H1 (cell line): ENCODE results near the gene CCDC136. TPM values are rescaled to one million over a fixed set of nuclear protein-coding genes. Genes with fewer than 3 reads are reported as not detected.

ENCODE experiments used
- CTCF ChIA-PET: fragments of 300-600 bp; sonication (Branson Sonifier 250); formaldehyde crosslinking; loops from one replicate; lab custom pipeline; 2021; ENCODE audit not compliant: partially characterized antibody; lab: Charles Lee
- POLR2A ChIA-PET: fragments of 300-600 bp; sonication (Branson Sonifier 250); formaldehyde crosslinking; loops from one replicate; lab custom pipeline; 2021; ENCODE audit warnings: inconsistent platforms; ENCODE audit not compliant: partially characterized antibody; lab: Charles Lee
- DNase-seq, 2 experiments: peaks; one replicate each; pipeline versions ENCODE4 v3.0.0 to v3.0.0-alpha.2; 2010 to 2022; ENCODE audit warnings: low spot score in 2 of 2, low read depth in 1 of 2, mixed read lengths in 1 of 2
- FAIRE-seq: peaks from 2 replicates; lab custom pipeline; 2011; peaks lifted over from hg19 to GRCh38; lab: Jason Lieb, UNC
- H2AFZ ChIP-seq: 2 replicates; pipeline ENCODE4 v1.8.1; 2012; ENCODE audit warnings: low read length, inconsistent platforms
- H2AK5ac ChIP-seq: 2 replicates; pipeline ENCODE4 v1.6.1; 2013; ENCODE audit warnings: low read depth, low read length
- H2BK120ac ChIP-seq: replicated peaks from 2 replicates; pipeline ENCODE3; 2013; ENCODE audit warnings: low read depth, low read length, inconsistent platforms
- H2BK12ac ChIP-seq: 2 replicates; pipeline ENCODE4 v1.6.1; 2013; ENCODE audit warnings: low read depth, low read length
- H2BK15ac ChIP-seq: 2 replicates; pipeline ENCODE4 v1.6.1; 2013; ENCODE audit warnings: low read length
- H2BK20ac ChIP-seq: 2 replicates; pipeline ENCODE4 v1.6.1; 2013; ENCODE audit warnings: low read length
- H2BK5ac ChIP-seq: 2 replicates; pipeline ENCODE4 v1.6.1; 2013; ENCODE audit warnings: low read depth, low read length
- H3K14ac ChIP-seq: 2 replicates; pipeline ENCODE4 v1.6.1; 2013; ENCODE audit warnings: inconsistent platforms; ENCODE audit not compliant: insufficient read length
- H3K18ac ChIP-seq: 2 replicates; pipeline ENCODE4 v1.6.1; 2013; ENCODE audit warnings: low read length; ENCODE audit errors: extremely low read depth
- H3K23ac ChIP-seq: 2 replicates; pipeline ENCODE4 v1.6.1; 2013; ENCODE audit warnings: inconsistent platforms; ENCODE audit not compliant: insufficient read length
- H3K23me2 ChIP-seq: 2 replicates; pipeline ENCODE4 v1.6.1; 2013; ENCODE audit warnings: low read depth, low read length
- H3K27ac ChIP-seq: 2 replicates; pipeline ENCODE4 v1.6.1; 2011; ENCODE audit warnings: low read depth, low read length, inconsistent platforms
- H3K27me3 ChIP-seq, 4 experiments: replicated peaks in 1 of 4; 1 replicate in 1 of 4; 2 replicates in 3 of 4; pipeline versions ENCODE4 v1.6.1 to v1.8.1; 2011 to 2013; ENCODE audit warnings: low read length in 3 of 4, mild to moderate bottlenecking in 3 of 4, inconsistent platforms in 2 of 4, mixed read lengths in 2 of 4, moderate library complexity in 1 of 4; ENCODE audit not compliant: control insufficient read depth in 3 of 4, insufficient read depth in 3 of 4; ENCODE audit errors: extremely low read depth in 1 of 4
- H3K36me3 ChIP-seq, 4 experiments: 2 replicates each; pipeline versions ENCODE4 v1.6.1 to v1.8.1; 2011 to 2013; ENCODE audit warnings: mild to moderate bottlenecking in 4 of 4, low read length in 3 of 4, moderate library complexity in 2 of 4, control low read depth in 1 of 4, inconsistent platforms in 1 of 4; ENCODE audit not compliant: insufficient read depth in 4 of 4, control insufficient read depth in 2 of 4
- H3K4ac ChIP-seq: replicated peaks from 2 replicates; pipeline ENCODE3; 2013; ENCODE audit warnings: low read length, low read depth, mixed read lengths, inconsistent platforms; ENCODE audit not compliant: insufficient read length
- H3K4me1 ChIP-seq, 4 experiments: replicated peaks in 1 of 4; 1 replicate in 1 of 4; 2 replicates in 3 of 4; pipeline versions ENCODE4 v1.6.1 to v1.8.1; 2011 to 2013; ENCODE audit warnings: low read length in 3 of 4, inconsistent platforms in 2 of 4, mixed read lengths in 1 of 4; ENCODE audit not compliant: insufficient read depth in 4 of 4, control insufficient read depth in 3 of 4
- H3K4me2 ChIP-seq, 2 experiments: 2 replicates each; pipeline versions ENCODE4 v1.6.1 to v1.8.1; 2011 to 2013; ENCODE audit warnings: low read depth in 2 of 2, low read length in 2 of 2, control low read depth in 1 of 2, inconsistent platforms in 1 of 2, mild to moderate bottlenecking in 1 of 2; ENCODE audit not compliant: insufficient read depth in 1 of 2
- H3K4me3 ChIP-seq, 4 experiments: fragments of 200-600, 300-600 bp in 1 of 4; sonication (generic), shearing (Covaris generic), sonication (Bioruptor Twin) in 1 of 4; 2 replicates each; pipeline versions ENCODE4 v1.5.1 to v1.8.1; 2011 to 2016; ENCODE audit warnings: low read length in 4 of 4, low read depth in 3 of 4, control low read depth in 2 of 4, inconsistent platforms in 2 of 4, mild to moderate bottlenecking in 2 of 4, mixed read lengths in 1 of 4, moderate library complexity in 1 of 4; ENCODE audit not compliant: insufficient read depth in 2 of 4; ENCODE audit errors: extremely low read depth in 1 of 4
- H3K56ac ChIP-seq: replicated peaks from 2 replicates; pipeline ENCODE3; 2013; ENCODE audit warnings: low read depth, mild to moderate bottlenecking, mixed read lengths, low read length, inconsistent platforms; ENCODE audit not compliant: insufficient read length
- H3K79me1 ChIP-seq: 2 replicates; pipeline ENCODE4 v1.6.1; 2013; ENCODE audit warnings: low read depth, low read length, control low read depth
- H3K79me2 ChIP-seq, 2 experiments: 2 replicates each; pipeline versions ENCODE4 v1.6.1 to v1.8.1; 2012 to 2013; ENCODE audit warnings: low read length in 2 of 2, mild to moderate bottlenecking in 2 of 2, inconsistent platforms in 1 of 2; ENCODE audit not compliant: insufficient read depth in 2 of 2, control insufficient read depth in 1 of 2
- H3K9ac ChIP-seq, 4 experiments: replicated peaks in 1 of 4; 1 replicate in 1 of 4; 2 replicates in 3 of 4; pipeline versions ENCODE4 v1.6.1 to v1.8.1; 2011 to 2013; ENCODE audit warnings: low read depth in 3 of 4, low read length in 3 of 4, control low read depth in 2 of 4, mild to moderate bottlenecking in 2 of 4, moderate library complexity in 2 of 4, inconsistent platforms in 1 of 4; ENCODE audit errors: extremely low read depth in 1 of 4
- H3K9me3 ChIP-seq, 2 experiments: 2 replicates each; pipeline versions ENCODE4 v1.6.1 to v1.8.1; 2012 to 2013; ENCODE audit warnings: mild to moderate bottlenecking in 2 of 2, moderate library complexity in 2 of 2, control low read depth in 1 of 2, inconsistent platforms in 1 of 2, low read depth in 1 of 2, low read length in 1 of 2, mixed read lengths in 1 of 2; ENCODE audit not compliant: insufficient read depth in 2 of 2
- H4K20me1 ChIP-seq, 2 experiments: replicated peaks in 1 of 2; 2 replicates each; pipeline versions ENCODE3 to v1.8.1; 2011 to 2013; ENCODE audit warnings: inconsistent platforms in 2 of 2, low read length in 2 of 2, mild to moderate bottlenecking in 1 of 2; ENCODE audit not compliant: insufficient read depth in 2 of 2, control insufficient read depth in 1 of 2
- H4K5ac ChIP-seq: 2 replicates; pipeline ENCODE4 v1.6.1; 2013; ENCODE audit warnings: low read length, low read depth, mixed read lengths, inconsistent platforms; ENCODE audit not compliant: insufficient read length
- H4K8ac ChIP-seq: 2 replicates; pipeline ENCODE4 v1.8.0; 2013; ENCODE audit warnings: mild to moderate bottlenecking, moderate library complexity, low read length, inconsistent platforms; ENCODE audit not compliant: insufficient read depth; ENCODE audit errors: extremely low read depth
- H4K91ac ChIP-seq: replicated peaks from 2 replicates; pipeline ENCODE3; 2013; ENCODE audit warnings: low read length, mixed read lengths, inconsistent platforms; ENCODE audit not compliant: insufficient read length
- POLR2A ChIP-seq, 2 experiments: IDR thresholded peaks; 1 replicate in 1 of 2; 2 replicates in 1 of 2; pipeline ENCODE4 v1.6.1; 2011; ENCODE audit warnings: low read depth in 2 of 2, low read length in 2 of 2, mild to moderate bottlenecking in 2 of 2; ENCODE audit errors: control extremely low read depth in 1 of 2
- SIRT6 ChIP-seq: IDR thresholded peaks from one replicate; pipeline ENCODE4 v1.7.1; 2012; ENCODE audit warnings: low read length, inconsistent platforms
- TAF1 ChIP-seq: IDR thresholded peaks from 2 replicates; pipeline ENCODE4 v1.6.1; 2011; ENCODE audit warnings: mild to moderate bottlenecking, low read depth, low read length
- WGBS, 2 experiments: shearing (Covaris generic) in 1 of 2; methylation state at CpG; one replicate each; pipeline versions ENCODE4 v1.1.6 to v1.1.7; 2013 to 2015; ENCODE audit warnings: low lambda C conversion rate in 2 of 2, mixed read lengths in 2 of 2, inconsistent platforms in 1 of 2, low coverage in 1 of 2, missing lambda C conversion rate in 1 of 2; ENCODE audit not compliant: insufficient replicate concordance in 2 of 2, insufficient coverage in 1 of 2, insufficient read length in 1 of 2; ENCODE audit errors: extremely low coverage in 1 of 2, missing lambda C conversion rate in 1 of 2; 5-methylcytosine and 5-hydroxymethylcytosine counted together
- polyA plus RNA-seq, 7 experiments: library from polyadenylated mRNA; depleted of rRNA in 3 of 7; stranded (reverse) in 5 of 7; unstranded in 2 of 7; fragments of >200 nt in 5 of 7; fragments of 200-250 nt in 2 of 7; gene quantifications; 1 replicate in 5 of 7; 2 replicates in 1 of 7; 4 replicates in 1 of 7; pipeline versions ENCODE4 v1.2.1 to v1.2.3, GENCODE V29; 2011 to 2013; ENCODE audit warnings: missing spikeins in 2 of 7, mixed read lengths in 2 of 7
- total RNA-seq: library from RNA; stranded (reverse); fragmentation: NEBNext Ultra II Directional; extraction: Animal tissue kit (Norgen Biotek cat#: 25700); gene quantifications from 2 replicates; pipeline ENCODE4 v1.2.1, GENCODE V29; 2021

CCDC136 gene
- total and polyA plus RNA-seq, 2 of the 8 experiments (the other 6 are each of a cell fraction or from before 2014, with no cell fraction given), result 35.6 to 47.7 TPM

DNA sequence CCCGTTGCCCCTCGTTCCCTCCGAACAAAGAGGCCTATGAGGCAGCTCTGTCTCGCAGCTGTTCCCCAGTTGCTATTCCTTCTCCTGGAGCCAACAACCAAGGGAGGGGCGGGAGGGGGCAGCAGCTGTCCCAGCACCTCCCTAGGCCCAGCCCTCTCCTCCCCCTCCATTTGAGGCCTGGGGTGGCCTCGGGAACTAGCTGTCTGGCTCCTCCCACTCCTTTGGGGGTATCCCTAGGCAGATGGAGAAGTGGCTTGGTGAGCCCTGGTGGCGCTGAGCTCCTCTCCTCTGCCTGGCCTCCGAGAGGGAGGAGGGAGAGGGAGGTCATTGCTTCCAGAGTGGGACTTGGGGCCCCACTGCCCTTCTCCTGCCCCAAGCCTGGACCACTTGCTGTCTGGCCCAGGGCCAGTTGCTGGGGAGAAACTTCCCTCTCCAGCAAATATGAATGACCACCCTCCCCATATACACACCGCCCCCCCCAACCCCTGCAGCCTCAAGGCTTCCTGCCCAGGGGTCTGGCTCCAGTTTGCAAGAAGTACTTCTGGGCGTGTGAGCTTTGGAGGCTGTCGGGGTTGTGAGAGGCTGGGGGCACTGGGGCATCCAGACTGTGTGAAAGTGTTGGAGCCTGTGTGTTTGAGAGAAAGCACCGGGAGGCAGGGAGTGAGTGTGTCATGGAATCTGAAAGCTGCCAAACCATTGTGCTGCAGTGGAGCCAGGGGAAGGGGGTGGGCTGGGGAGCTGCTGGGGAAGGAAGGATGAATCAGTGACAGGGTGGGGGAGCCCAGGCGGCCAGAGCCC lies 41.6 kb downstream of the CCDC136 start:
- H4K8ac ChIP-seq, result no peak overlapping the region; the same call in 1 of the 2 replicates
- H3K9ac ChIP-seq, result no peak overlapping the region
- no peak overlapping the region for H3K27ac ChIP-seq
- TF ChIP-seq TAF1 (no peak), POLR2A (IDR thresholded peaks at IDR 0.05; ENCODE audit: control extremely low read depth in 1 of 2, low read depth in 2 of 2, low read length in 2 of 2) (no peak), SIRT6 (no peak)
- peaks cover 3 to 42% (median 30%) of the 10 kb centered on the region in 4 experiments for H3K4me1 ChIP-seq
- FAIRE-seq, result no peak
- H2BK12ac ChIP-seq, result peak overlapping the region; percentile 71; the same call in 1 of the 2 replicates
- H4K91ac ChIP-seq, result peak overlapping the region; percentile 63
- H3K9me3 ChIP-seq, result no peaks in the 10 kb centered on the region
- no peaks in the 10 kb centered on the region for H3K36me3 ChIP-seq
- peak overlapping the region; percentile 86 for H3K18ac ChIP-seq
- no peak overlapping the region for H2BK120ac ChIP-seq
- peak overlapping the region; percentile 17 to 66 (median 48); a peak in 6 of 8 replicates for H3K4me3 ChIP-seq
- H3K79me2 ChIP-seq, result no peaks in the 10 kb centered on the region
- no peak overlapping the region for H3K23ac ChIP-seq
- H2BK15ac ChIP-seq, result peak overlapping the region; percentile 81; the same call in 1 of the 2 replicates
- peak overlapping the region; percentile 71; the same call in 1 of the 2 replicates for H2BK5ac ChIP-seq
- no peaks in the 10 kb centered on the region for H4K20me1 ChIP-seq
- no peak overlapping the region for H4K5ac ChIP-seq
- H3K27me3 ChIP-seq, result peaks cover 8 to 27% (median 27%) of the 10 kb centered on the region in 4 experiments; a peak in 6 of 7 replicates
- no peak overlapping the region for H3K14ac ChIP-seq
- CTCF ChIA-PET, result interaction anchor here (0.6 to 7.6 kb wide), 16 partner anchors 10 to 969 kb away, joined by 3 to 71 read pairs (median 6); partner anchors contain the start of gene ATP6V1F
- peak overlapping the region; percentile 75 for H3K4ac ChIP-seq
- POLR2A ChIA-PET, result interaction anchor here (0.6 to 5.7 kb wide), 12 partner anchors 7 to 134 kb away, joined by 3 to 31 read pairs (median 4); partner anchors contain the start of genes ATP6V1F and KCP
- H3K23me2 ChIP-seq, result peaks cover 24% of the 10 kb centered on the region
- H2AK5ac ChIP-seq, result no peak overlapping the region
- H3K56ac ChIP-seq, result no peak overlapping the region
- no peak overlapping the region for H2AFZ ChIP-seq
- no peak overlapping the region for H2BK20ac ChIP-seq
- DNase-seq, result peak in 1 of 2 experiments; percentile 66
- H3K79me1 ChIP-seq, result no peaks in the 10 kb centered on the region
- WGBS, 2 experiments, result 13% methylated on average over 12 of the region's 13 CpGs; no CpG with 5 or more reads in 1 of the 2 experiments
- peak overlapping the region; percentile 99 to 100 for H3K4me2 ChIP-seq
